ENCODE measurements around the gene EPS15. TPM values are rescaled to one million over a fixed set of nuclear protein-coding genes. Genes with fewer than 3 reads are reported as not detected.
"Not testable (repeated sequence)": the region's sequence is repeated elsewhere in the genome, so short reads cannot be mapped to it uniquely, and the experiment has no call there.

EPS15 gene
- total RNA-seq, 1 experiment from 2014 or later = 116 TPM

DNA sequence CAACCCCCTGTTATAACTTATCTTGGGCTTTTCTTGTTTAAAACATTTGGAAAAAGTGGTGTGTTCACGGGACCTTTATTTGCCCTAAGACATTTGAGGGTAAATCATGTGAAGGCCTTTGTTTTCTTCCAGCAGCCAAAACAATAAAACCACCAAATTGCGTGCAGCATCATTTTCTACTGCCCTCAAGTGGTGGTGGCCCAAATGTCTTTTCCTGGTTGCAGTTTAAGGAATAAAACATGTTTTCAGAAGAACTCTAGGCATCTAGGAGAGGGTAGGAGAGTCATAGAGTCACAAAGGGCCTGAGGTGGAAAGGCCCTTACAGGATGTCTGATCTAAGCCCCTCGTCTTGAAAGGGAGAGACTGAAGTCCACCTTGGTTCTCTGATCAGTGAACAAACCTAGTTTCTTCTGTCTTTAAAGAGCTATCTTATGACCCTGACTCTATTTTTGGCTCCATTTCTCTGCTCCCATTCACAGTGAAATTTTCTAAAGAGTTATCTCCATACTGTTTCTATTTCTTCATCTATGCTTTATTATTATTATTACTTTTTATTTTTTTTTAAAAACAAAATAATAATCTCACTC is 16.0 kb upstream of the EPS15 start:
- Histone ChIP-seq H3K36me3 (ENCODE audit: insufficient read depth, low read length) (no peaks in the 10 kb centered on the region), H3K27ac (ENCODE audit: low read length) (no peak overlapping the region; the same call in 1 of the 2 replicates), H3K79me2 (ENCODE audit: low read length) (no peaks in the 10 kb centered on the region), H3K9me3 (ENCODE audit: low read length) (no peaks in the 10 kb centered on the region), H3K4me1 (ENCODE audit: low read length) (peaks cover 22% of the 10 kb centered on the region), H2AFZ (ENCODE audit: low read length) (peak overlapping the region; percentile 6; the same call in 1 of the 2 replicates), H3K4me3 (ENCODE audit: low read length) (no peak overlapping the region), H3K9me2 (replicated peaks; ENCODE audit: insufficient read depth, low read length) (no peaks in the 10 kb centered on the region), H3K9ac (ENCODE audit: low read length) (no peak overlapping the region), H3K4me2 (ENCODE audit: low read depth, low read length, poor library complexity, severe bottlenecking) (no peak overlapping the region), H3K27me3 (ENCODE audit: low read length) (no peaks in the 10 kb centered on the region), H4K20me1 (ENCODE audit: insufficient read depth, low read depth, low read length) (no peaks in the 10 kb centered on the region)
- DNase-seq = peak; percentile 77

DNA sequence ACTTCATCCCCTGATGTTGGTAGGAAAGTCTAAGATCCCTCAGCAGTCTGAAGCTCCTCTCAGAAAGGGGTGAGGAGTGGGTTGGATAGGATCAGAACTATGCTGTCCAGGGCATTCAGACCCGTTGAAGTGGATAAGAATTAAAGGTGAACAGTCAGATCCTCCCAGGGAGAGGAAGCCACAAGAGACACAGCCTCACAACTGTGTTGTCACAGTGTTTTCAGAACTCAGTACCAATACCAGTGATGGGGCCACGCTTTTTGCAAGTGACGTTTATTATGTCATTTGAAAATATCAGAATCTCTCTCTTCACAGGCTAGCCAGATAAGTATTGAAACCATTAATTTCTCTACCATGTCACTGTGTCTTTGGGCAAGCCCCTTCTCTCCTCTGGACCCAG is 15.4 kb upstream of the EPS15 start:
- Histone ChIP-seq H3K79me2 (ENCODE audit: low read length) (no peaks in the 10 kb centered on the region), H3K9me2 (replicated peaks; ENCODE audit: insufficient read depth, low read length) (no peaks in the 10 kb centered on the region), H3K4me2 (ENCODE audit: low read depth, low read length, poor library complexity, severe bottlenecking) (no peak overlapping the region), H3K9ac (ENCODE audit: low read length) (no peak overlapping the region), H3K27ac (ENCODE audit: low read length) (no peak overlapping the region; the same call in 1 of the 2 replicates), H2AFZ (ENCODE audit: low read length) (peak overlapping the region; percentile 6; the same call in 1 of the 2 replicates), H3K36me3 (ENCODE audit: insufficient read depth, low read length) (no peaks in the 10 kb centered on the region), H3K27me3 (ENCODE audit: low read length) (no peaks in the 10 kb centered on the region), H4K20me1 (ENCODE audit: insufficient read depth, low read depth, low read length) (no peaks in the 10 kb centered on the region), H3K9me3 (ENCODE audit: low read length) (no peaks in the 10 kb centered on the region), H3K4me1 (ENCODE audit: low read length) (peaks cover 22% of the 10 kb centered on the region), H3K4me3 (ENCODE audit: low read length) (no peak overlapping the region)
- DNase-seq = no peak

DNA sequence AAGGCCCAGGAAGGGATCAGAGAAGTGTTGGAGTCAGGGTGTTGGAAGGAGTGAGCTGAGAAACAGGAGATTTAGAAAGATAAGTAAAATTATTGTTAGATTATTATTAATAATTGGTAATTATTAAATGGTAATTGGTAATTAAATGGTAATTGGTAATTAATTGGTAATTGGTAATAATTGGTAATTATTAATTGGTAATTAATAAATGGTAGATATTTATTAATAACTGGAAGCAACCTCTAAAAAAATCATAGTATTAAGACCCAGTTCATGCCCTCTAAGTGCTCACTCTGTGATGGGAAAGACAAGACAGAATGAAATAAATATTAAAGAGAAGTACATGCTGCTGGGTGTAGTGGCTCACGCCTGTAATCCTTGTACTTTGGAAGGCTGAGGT is 13.8 kb upstream of the EPS15 start:
- Histone ChIP-seq H3K9me3 (ENCODE audit: low read length) (no peaks in the 10 kb centered on the region), H3K9me2 (replicated peaks; ENCODE audit: insufficient read depth, low read length) (no peaks in the 10 kb centered on the region), H3K4me1 (ENCODE audit: low read length) (peaks cover 12% of the 10 kb centered on the region), H3K27ac (ENCODE audit: low read length) (no peak overlapping the region), H3K36me3 (ENCODE audit: insufficient read depth, low read length) (no peaks in the 10 kb centered on the region), H3K9ac (ENCODE audit: low read length) (no peak overlapping the region), H3K27me3 (ENCODE audit: low read length) (no peaks in the 10 kb centered on the region), H3K79me2 (ENCODE audit: low read length) (no peaks in the 10 kb centered on the region), H2AFZ (ENCODE audit: low read length) (no peak overlapping the region), H4K20me1 (ENCODE audit: insufficient read depth, low read depth, low read length) (no peaks in the 10 kb centered on the region), H3K4me3 (ENCODE audit: low read length) (no peak overlapping the region), H3K4me2 (ENCODE audit: low read depth, low read length, poor library complexity, severe bottlenecking) (no peak overlapping the region)
- DNase-seq = no peak

DNA sequence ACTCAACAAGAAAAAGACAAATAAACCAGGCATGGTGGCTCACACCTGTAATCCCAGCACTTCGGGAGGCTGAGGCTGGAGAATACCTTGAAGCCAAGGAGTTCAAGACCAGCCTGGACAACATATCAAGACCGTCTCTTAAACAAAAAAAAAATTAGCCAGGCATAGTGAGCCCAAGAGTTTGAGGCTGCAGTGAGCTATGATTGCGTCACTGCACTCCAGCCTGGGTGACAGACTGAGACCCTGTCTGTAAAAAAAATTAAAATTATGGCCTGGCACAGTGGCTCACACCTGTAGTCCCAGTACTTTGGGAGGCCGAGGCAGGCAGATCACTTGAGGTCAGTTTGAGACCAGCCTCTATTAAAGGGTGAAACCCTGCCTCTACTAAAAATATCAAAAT is 11.4 kb upstream of the EPS15 start:
- H3K4me3 ChIP-seq (ENCODE audit: low read length); H3K4me2 ChIP-seq (ENCODE audit: low read depth, low read length, poor library complexity, severe bottlenecking); H3K9me3 ChIP-seq (ENCODE audit: low read length); H3K79me2 ChIP-seq (ENCODE audit: low read length); H3K36me3 ChIP-seq (ENCODE audit: insufficient read depth, low read length); H3K9ac ChIP-seq (ENCODE audit: low read length); H4K20me1 ChIP-seq (ENCODE audit: insufficient read depth, low read depth, low read length); H3K9me2 ChIP-seq (replicated peaks; ENCODE audit: insufficient read depth, low read length); H2AFZ ChIP-seq (ENCODE audit: low read length); H3K27ac ChIP-seq (ENCODE audit: low read length); DNase-seq; H3K27me3 ChIP-seq (ENCODE audit: low read length): not testable (repeated sequence)
- H3K4me1 ChIP-seq (ENCODE audit: low read length) = peaks cover 12% of the 10 kb centered on the region

DNA sequence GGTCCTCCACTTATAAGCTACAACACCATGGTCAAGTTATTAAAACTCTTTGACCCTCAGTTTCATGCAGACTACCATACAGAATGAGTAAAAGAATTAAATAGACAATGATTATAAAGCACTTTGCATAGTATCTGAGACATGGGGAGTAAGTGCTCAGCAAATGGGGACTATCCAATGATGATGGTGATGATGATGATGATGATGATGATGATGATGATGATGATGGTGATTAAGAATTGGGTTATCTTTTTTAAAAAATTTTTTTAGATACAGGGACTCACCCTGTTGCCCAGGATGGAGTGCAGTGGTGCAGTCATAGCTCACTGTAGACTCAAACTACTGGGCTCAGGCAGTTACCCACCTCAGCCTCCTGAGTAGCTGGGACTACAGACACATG is 8.1 kb upstream of the EPS15 start:
- H3K4me3 ChIP-seq (ENCODE audit: low read length) = no peak overlapping the region
- DNase-seq = no peak
- peaks cover 8% of the 10 kb centered on the region; the same call in 1 of the 2 replicates for H3K4me1 ChIP-seq (ENCODE audit: low read length)
- no peaks in the 10 kb centered on the region for H3K9me3 ChIP-seq (ENCODE audit: low read length)
- H3K36me3 ChIP-seq (ENCODE audit: insufficient read depth, low read length) = peaks cover 3% of the 10 kb centered on the region; the same call in 1 of the 2 replicates
- no peaks in the 10 kb centered on the region for H3K79me2 ChIP-seq (ENCODE audit: low read length)
- H3K27ac ChIP-seq (ENCODE audit: low read length) = no peak overlapping the region
- H3K9me2 ChIP-seq (replicated peaks; ENCODE audit: insufficient read depth, low read length) = no peaks in the 10 kb centered on the region
- no peaks in the 10 kb centered on the region for H3K27me3 ChIP-seq (ENCODE audit: low read length)
- H3K9ac ChIP-seq (ENCODE audit: low read length) = no peak overlapping the region
- no peaks in the 10 kb centered on the region for H4K20me1 ChIP-seq (ENCODE audit: insufficient read depth, low read depth, low read length)
- no peak overlapping the region for H3K4me2 ChIP-seq (ENCODE audit: low read depth, low read length, poor library complexity, severe bottlenecking)
- no peak overlapping the region for H2AFZ ChIP-seq (ENCODE audit: low read length)

DNA sequence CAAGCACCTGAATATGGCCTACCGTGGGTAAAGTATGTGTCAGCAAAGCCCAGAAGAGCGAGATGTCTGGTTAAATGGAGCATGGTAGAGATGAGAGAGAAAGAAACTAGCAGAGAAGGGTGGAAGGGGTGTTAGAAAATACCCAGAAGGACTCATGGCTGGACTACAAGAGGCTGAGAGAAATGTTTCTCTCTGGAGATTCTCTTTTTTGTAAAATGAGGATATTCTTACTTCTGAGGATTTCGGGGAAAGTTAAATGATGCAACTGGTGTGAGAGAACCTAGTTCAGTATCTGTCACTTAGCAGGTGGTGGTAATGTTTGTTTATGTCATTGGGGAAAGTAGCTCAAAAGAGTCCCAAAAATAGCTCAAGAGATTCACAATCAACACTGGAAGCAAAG is 7.2 kb upstream of the EPS15 start:
- no peak overlapping the region for H3K9ac ChIP-seq (ENCODE audit: low read length)

DNA sequence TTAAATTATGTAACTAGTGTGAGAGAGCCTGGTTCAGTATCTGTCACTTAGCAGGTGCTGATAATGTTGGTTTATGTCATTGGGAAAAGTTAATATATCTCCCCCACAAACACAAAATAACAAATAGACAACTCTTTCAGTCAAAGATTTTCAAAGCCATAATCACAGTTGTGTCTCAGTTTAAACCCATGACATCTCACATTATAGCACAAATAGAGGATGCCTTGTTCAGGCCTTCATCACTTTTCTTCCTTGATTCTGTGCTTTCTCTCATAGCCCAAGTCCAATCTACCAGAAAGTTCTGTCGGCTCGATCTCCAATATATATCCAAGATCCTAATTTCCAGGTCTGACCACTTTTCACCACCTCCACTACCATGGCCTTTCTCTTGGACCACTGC is 6.2 kb upstream of the EPS15 start:
- no peak overlapping the region for H3K4me3 ChIP-seq (ENCODE audit: low read length)
- peaks cover 3% of the 10 kb centered on the region; the same call in 1 of the 2 replicates for H3K36me3 ChIP-seq (ENCODE audit: insufficient read depth, low read length)
- H3K27me3 ChIP-seq (ENCODE audit: low read length) = no peaks in the 10 kb centered on the region
- no peak overlapping the region for H3K4me2 ChIP-seq (ENCODE audit: low read depth, low read length, poor library complexity, severe bottlenecking)
- H3K4me1 ChIP-seq (ENCODE audit: low read length) = peaks cover 8% of the 10 kb centered on the region; the same call in 1 of the 2 replicates
- H3K9me3 ChIP-seq (ENCODE audit: low read length) = no peaks in the 10 kb centered on the region
- H3K9ac ChIP-seq (ENCODE audit: low read length) = no peak overlapping the region
- H3K27ac ChIP-seq (ENCODE audit: low read length) = no peak overlapping the region
- 0 out of 2 replicates have a peak, but pooled peaks cover 5% of the 10 kb centered on the region for H3K79me2 ChIP-seq (ENCODE audit: low read length)
- H3K9me2 ChIP-seq (replicated peaks; ENCODE audit: insufficient read depth, low read length) = no peaks in the 10 kb centered on the region
- no peak for DNase-seq
- no peaks in the 10 kb centered on the region for H4K20me1 ChIP-seq (ENCODE audit: insufficient read depth, low read depth, low read length)
- H2AFZ ChIP-seq (ENCODE audit: low read length) = no peak overlapping the region

More for the DNA sequence above, 7.2 kb upstream of the EPS15 start:
- Histone ChIP-seq H2AFZ (ENCODE audit: low read length) (no peak overlapping the region), H3K27ac (ENCODE audit: low read length) (no peak overlapping the region), H3K9me3 (ENCODE audit: low read length) (no peaks in the 10 kb centered on the region), H3K9me2 (replicated peaks; ENCODE audit: insufficient read depth, low read length) (no peaks in the 10 kb centered on the region), H3K36me3 (ENCODE audit: insufficient read depth, low read length) (peaks cover 3% of the 10 kb centered on the region; the same call in 1 of the 2 replicates), H3K79me2 (ENCODE audit: low read length) (no peaks in the 10 kb centered on the region), H3K4me3 (ENCODE audit: low read length) (no peak overlapping the region), H3K4me2 (ENCODE audit: low read depth, low read length, poor library complexity, severe bottlenecking) (no peak overlapping the region), H3K4me1 (ENCODE audit: low read length) (peaks cover 8% of the 10 kb centered on the region; the same call in 1 of the 2 replicates), H4K20me1 (ENCODE audit: insufficient read depth, low read depth, low read length) (no peaks in the 10 kb centered on the region), H3K27me3 (ENCODE audit: low read length) (no peaks in the 10 kb centered on the region)
- no peak for DNase-seq

DNA sequence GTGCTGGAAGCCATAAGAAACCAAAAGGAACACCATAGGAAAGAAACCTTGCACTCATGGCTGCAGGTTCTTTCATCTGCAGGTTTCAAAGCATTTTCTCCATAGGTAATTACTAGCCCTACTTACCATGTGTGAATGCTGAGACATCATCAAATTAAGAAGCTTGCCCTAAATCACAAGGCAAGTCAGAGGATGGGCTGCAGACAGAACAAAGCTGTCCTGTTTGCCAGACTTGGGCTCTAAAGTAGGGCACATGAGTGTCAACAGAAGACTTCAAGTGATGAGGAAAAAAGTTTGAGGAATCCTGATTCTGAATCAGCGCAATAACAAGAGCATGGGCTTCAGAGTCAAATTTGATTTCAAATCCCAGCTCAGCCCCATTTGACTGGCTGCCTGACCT is 5.8 kb upstream of the EPS15 start:
- H3K9me3 ChIP-seq (ENCODE audit: low read length) = no peaks in the 10 kb centered on the region
- H2AFZ ChIP-seq (ENCODE audit: low read length) = no peak overlapping the region
- peaks cover 9% of the 10 kb centered on the region for H3K79me2 ChIP-seq (ENCODE audit: low read length)
- DNase-seq = no peak
- no peak overlapping the region for H3K4me3 ChIP-seq (ENCODE audit: low read length)
- peaks cover 8% of the 10 kb centered on the region for H3K4me1 ChIP-seq (ENCODE audit: low read length)
- no peak overlapping the region for H3K27ac ChIP-seq (ENCODE audit: low read length)
- no peak overlapping the region for H3K9ac ChIP-seq (ENCODE audit: low read length)
- no peaks in the 10 kb centered on the region for H4K20me1 ChIP-seq (ENCODE audit: insufficient read depth, low read depth, low read length)
- no peaks in the 10 kb centered on the region for H3K9me2 ChIP-seq (replicated peaks; ENCODE audit: insufficient read depth, low read length)
- no peaks in the 10 kb centered on the region for H3K27me3 ChIP-seq (ENCODE audit: low read length)
- H3K36me3 ChIP-seq (ENCODE audit: insufficient read depth, low read length) = peaks cover 3% of the 10 kb centered on the region; the same call in 1 of the 2 replicates
- no peak overlapping the region for H3K4me2 ChIP-seq (ENCODE audit: low read depth, low read length, poor library complexity, severe bottlenecking)
